ENCODE results near the gene TMBIM4. TPM values are rescaled to one million over a fixed set of nuclear protein-coding genes. Genes with fewer than 3 reads are reported as not detected.

TMBIM4 gene
- total RNA-seq, 1 donor, result 175 TPM

- H3K4me3 ChIP-seq (ENCODE audit: low read depth, low read length), result no peak overlapping the region
- DNase-seq (ENCODE audit: low read depth), result no peak
- TF ChIP-seq CTCF (IDR thresholded peaks at IDR 0.05; ENCODE audit: insufficient read depth, low read depth, low read length), result no peak
Observed at GRCh38 chr12:66085998-66086397, 83.8 kb downstream of the TMBIM4 start.

Other genes starting within 250 kb of the TMBIM4 start
- gene LLPH, start 39.2 kb downstream of the TMBIM4 start, total RNA-seq, result 3.9 and 5.6 TPM in 2 replicates
- 2.6 and 3.0 TPM in 2 replicates for gene IRAK3, start 19.2 kb upstream of the TMBIM4 start, total RNA-seq
- 1.7 and 2.3 TPM in 2 replicates for gene HELB, start 132.5 kb upstream of the TMBIM4 start, total RNA-seq